Amygdala (tissue), 56 donors: Measurements from ENCODE around the gene RRP12.
"Not testable (repeated sequence)": the region's sequence is repeated elsewhere in the genome, so short reads cannot be mapped to it uniquely, and the experiment has no call there.

ENCODE experiments used
- DNase-seq, 56 donors: peaks; one replicate each; lab custom pipeline; 2025; lab: John Stamatoyannopoulos, UW

Gene RRP12

GRCh38 chr10:97411406-97411805 is 10.3 kb upstream of the RRP12 start:
- DNase-seq: no peak

GRCh38 chr10:97408496-97408992 is 7.4 kb upstream of the RRP12 start:
- no peak for DNase-seq

- no peak for DNase-seq
Observed at GRCh38 chr10:97407952-97408248, 6.8 kb upstream of the RRP12 start.

GRCh38 chr10:97407211-97407951 is 6.2 kb upstream of the RRP12 start:
- peak in 28 of 56 donors; percentile 10 to 72 (median 29) for DNase-seq

- DNase-seq: not testable (repeated sequence)
Observed at GRCh38 chr10:97406483-97406882, 5.3 kb upstream of the RRP12 start.

GRCh38 chr10:97406064-97406463 is 4.9 kb upstream of the RRP12 start:
- peak in 2 of 56 donors; percentile 22 to 24 for DNase-seq

- DNase-seq: no peak
Observed at GRCh38 chr10:97404044-97404443, 2.9 kb upstream of the RRP12 start.

- DNase-seq: no peak
Observed at GRCh38 chr10:97401455-97401919, 347 bp upstream of the RRP12 start.

- DNase-seq: peak in 2 of 56 donors; percentile 3 to 23
Observed at GRCh38 chr10:97399843-97400545, 1.1 kb downstream of the RRP12 start.

GRCh38 chr10:97396056-97396455 is 5.1 kb downstream of the RRP12 start:
- no peak for DNase-seq

- DNase-seq: no peak
Observed at GRCh38 chr10:97393034-97393573, 8.0 kb downstream of the RRP12 start.

- DNase-seq: no peak
Observed at GRCh38 chr10:97390091-97390490, 11.0 kb downstream of the RRP12 start.

GRCh38 chr10:97388152-97388551 is 13.0 kb downstream of the RRP12 start:
- no peak for DNase-seq

- DNase-seq: no peak
Observed at GRCh38 chr10:97385565-97385964, 15.6 kb downstream of the RRP12 start.

GRCh38 chr10:97384641-97385040 is 16.5 kb downstream of the RRP12 start:
- DNase-seq: no peak

- DNase-seq: no peak
Observed at GRCh38 chr10:97384156-97384555, 17.0 kb downstream of the RRP12 start.

- no peak for DNase-seq
Observed at GRCh38 chr10:97383159-97383558, 18.0 kb downstream of the RRP12 start.

- DNase-seq: no peak
Observed at GRCh38 chr10:97381626-97382025, 19.5 kb downstream of the RRP12 start.

GRCh38 chr10:97380516-97380915 is 20.6 kb downstream of the RRP12 start:
- no peak for DNase-seq

GRCh38 chr10:97378933-97379921 is 21.9 kb downstream of the RRP12 start:
- no peak for DNase-seq
